Kidney epithelial cell (primary cell): ENCODE measurements around the gene PROZ. TPM values are rescaled to one million over a fixed set of nuclear protein-coding genes. Genes with fewer than 3 reads are reported as not detected.

Source experiments
- DNase-seq: peaks from one replicate; pipeline ENCODE4 v3.0.0-alpha.2; 2010; ENCODE audit warnings: low read depth
- H3K27me3 ChIP-seq: 2 replicates; pipeline ENCODE4 v1.6.0; 2011; ENCODE audit warnings: low read length; ENCODE audit not compliant: control insufficient read depth, insufficient read depth
- H3K36me3 ChIP-seq: 2 replicates; pipeline ENCODE4 v1.5.1; 2011; ENCODE audit warnings: low read length; ENCODE audit not compliant: control insufficient read depth, insufficient read depth
- H3K4me3 ChIP-seq: 2 replicates; pipeline ENCODE4 v1.5.1; 2011; ENCODE audit warnings: low read depth, mild to moderate bottlenecking, control low read depth, low read length
- total RNA-seq: library from RNA; depleted of rRNA; stranded (reverse); fragments of >200 nt; gene quantifications from 2 replicates; pipeline ENCODE4 v1.2.3, GENCODE V29; 2015
- TF ChIP-seq, protein P1 (sequence below): IDR thresholded peaks from 2 replicates; pipeline ENCODE4 v1.5.1; 2011; ENCODE audit warnings: mild to moderate bottlenecking, moderate library complexity, low read length, control low read depth, inconsistent platforms; ENCODE audit not compliant: insufficient read depth, poor library complexity, severe bottlenecking

PROZ gene
- total RNA-seq, 1 donor from 2014 or later, result not detected

DNA sequence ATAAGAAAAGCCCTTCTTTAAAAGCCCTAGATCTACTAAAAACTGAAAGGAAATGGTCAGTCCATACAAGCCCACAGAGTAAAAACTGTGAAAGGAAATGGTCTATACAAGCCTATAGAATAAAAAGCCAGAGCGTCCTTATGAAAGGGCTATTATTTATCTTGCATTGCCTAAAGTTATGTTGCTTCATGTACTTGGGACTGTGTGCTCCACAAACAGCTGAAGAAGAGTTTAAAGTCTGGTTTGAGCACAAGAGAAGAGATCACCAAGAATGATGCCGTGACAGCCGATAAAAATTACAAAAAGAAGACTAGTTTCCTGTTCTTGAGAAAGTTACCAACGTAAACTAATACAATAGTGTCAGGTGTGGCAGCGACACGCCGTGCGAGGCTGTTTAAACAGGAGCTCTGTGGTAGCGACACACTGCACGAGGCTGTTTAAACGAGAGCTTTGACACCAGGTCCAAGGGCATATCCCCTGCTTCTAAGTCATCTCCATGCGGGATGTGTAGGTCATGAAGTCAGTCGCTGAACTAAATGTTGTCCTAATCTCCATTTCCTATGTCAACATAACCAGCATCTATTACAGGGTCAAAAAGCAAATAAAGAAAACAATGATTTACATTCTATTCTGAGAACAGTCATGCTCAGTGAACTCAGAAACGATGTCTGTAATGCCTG lies 25.1 kb downstream of the PROZ start:
- H3K27me3 ChIP-seq, result no peaks in the 10 kb centered on the region
- H3K4me3 ChIP-seq, result no peak overlapping the region
- peaks cover 3% of the 10 kb centered on the region for H3K36me3 ChIP-seq
- TF ChIP-seq, protein P1, sequence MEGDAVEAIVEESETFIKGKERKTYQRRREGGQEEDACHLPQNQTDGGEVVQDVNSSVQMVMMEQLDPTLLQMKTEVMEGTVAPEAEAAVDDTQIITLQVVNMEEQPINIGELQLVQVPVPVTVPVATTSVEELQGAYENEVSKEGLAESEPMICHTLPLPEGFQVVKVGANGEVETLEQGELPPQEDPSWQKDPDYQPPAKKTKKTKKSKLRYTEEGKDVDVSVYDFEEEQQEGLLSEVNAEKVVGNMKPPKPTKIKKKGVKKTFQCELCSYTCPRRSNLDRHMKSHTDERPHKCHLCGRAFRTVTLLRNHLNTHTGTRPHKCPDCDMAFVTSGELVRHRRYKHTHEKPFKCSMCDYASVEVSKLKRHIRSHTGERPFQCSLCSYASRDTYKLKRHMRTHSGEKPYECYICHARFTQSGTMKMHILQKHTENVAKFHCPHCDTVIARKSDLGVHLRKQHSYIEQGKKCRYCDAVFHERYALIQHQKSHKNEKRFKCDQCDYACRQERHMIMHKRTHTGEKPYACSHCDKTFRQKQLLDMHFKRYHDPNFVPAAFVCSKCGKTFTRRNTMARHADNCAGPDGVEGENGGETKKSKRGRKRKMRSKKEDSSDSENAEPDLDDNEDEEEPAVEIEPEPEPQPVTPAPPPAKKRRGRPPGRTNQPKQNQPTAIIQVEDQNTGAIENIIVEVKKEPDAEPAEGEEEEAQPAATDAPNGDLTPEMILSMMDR, result no peak
- DNase-seq, result no peak

DNA sequence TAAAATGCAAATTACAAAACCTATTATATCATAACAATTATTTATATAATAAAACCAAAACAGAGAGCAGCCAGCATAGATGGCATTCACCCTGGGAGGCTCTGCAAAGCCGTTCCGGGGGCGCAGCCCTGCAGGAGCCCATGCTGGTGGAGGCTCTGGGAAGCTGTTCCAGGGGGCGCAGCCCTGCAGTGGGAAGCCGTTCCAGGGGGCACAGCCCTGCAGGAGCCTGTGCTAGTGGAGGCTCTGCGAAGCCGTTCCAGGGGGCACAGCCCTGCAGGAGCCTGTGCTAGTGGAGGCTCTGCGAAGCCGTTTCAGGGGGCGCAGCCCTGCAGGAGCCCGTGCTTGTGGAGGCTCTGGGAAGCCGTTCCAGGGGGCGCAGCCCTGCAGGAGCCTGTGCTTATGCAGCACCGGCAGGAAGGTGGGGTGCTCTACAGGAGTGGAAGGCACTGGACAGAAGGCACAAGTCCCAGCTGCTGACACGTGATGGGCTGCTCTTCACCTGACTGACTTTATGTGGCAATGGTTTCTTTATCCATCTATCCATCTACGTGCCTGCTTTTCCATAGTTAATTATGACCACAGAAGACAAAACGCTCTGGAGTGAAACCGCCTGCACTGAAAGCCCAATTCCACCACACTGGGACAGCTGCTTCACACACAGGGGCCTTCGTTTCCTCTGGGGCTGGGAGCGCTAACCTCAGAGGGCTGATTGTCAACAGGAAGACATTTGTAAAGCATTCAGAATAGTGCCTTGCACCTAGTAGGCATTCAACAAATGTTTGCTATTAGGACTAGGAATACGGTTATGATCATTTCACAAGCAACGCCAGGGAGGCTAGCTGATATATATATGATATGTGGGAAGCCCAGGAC lies 26.4 kb downstream of the PROZ start:
- Histone ChIP-seq H3K36me3 (peaks cover 3% of the 10 kb centered on the region), H3K4me3 (no peak overlapping the region), H3K27me3 (no peaks in the 10 kb centered on the region)
- no peak for DNase-seq
- TF ChIP-seq, protein P1, result no peak

DNA sequence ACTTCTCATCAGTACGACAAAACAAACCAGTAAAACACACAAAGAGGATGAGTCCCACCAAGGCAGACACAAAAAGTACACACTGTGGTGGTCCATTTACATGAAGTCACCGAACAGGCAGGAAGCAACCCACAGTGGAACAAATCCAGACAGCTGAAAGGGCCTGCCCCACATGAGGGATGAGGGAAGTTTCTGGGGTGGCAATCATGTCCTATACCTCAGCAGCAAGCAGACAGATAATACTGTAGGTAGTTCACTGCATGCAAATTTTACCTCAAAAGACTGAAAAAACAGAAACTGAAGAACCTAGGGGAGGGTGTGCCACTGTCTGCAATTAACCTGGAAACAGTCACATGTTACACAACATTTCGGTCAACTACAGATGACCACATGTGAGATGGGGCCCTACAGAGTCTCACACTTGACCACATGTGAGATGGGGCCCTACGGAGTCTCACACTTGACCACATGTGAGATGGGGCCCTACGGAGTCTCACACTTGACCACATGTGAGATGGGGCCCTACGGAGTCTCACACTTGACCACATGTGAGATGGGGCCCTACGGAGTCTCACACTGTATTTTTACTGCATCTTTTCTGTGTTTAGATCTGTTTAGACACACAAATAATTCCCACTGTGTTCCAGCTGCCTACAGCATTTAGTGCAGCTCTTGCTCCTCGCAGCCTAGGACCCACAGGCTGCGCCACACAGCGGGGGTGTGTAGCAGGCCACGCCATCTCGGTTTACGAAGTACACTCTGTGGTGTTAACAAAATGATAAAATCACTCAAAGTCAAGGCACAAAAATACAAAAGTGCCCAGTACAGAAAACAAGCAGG lies 27.8 kb downstream of the PROZ start:
- TF ChIP-seq, protein P1, result no peak
- Histone ChIP-seq H3K27me3 (no peaks in the 10 kb centered on the region), H3K4me3 (no peak overlapping the region), H3K36me3 (peaks cover 3% of the 10 kb centered on the region)
- no peak for DNase-seq

DNA sequence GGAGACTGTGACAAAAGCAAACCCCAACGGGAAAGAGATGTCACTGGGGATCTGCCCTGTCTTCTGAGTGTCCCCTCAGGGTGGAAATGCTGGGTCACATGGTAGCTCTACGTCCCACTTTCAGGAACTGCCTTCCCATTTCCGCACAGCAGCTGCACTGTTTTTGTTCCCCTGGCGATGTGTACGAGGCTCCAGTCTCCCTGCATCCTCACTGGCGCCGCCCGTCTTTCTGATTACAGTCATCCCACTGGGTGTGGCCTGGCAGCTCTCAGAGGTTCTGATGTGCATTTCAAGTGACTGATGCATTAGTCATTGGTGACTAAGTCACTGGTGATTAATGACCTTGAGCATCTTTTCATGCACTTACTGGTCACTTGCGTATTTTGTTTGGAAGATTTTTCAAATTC lies 28.8 kb downstream of the PROZ start:
- Histone ChIP-seq H3K36me3 (peaks cover 3% of the 10 kb centered on the region), H3K27me3 (no peaks in the 10 kb centered on the region), H3K4me3 (no peak overlapping the region)
- peak; percentile 99 for DNase-seq
- TF ChIP-seq, protein P1, result no peak

DNA sequence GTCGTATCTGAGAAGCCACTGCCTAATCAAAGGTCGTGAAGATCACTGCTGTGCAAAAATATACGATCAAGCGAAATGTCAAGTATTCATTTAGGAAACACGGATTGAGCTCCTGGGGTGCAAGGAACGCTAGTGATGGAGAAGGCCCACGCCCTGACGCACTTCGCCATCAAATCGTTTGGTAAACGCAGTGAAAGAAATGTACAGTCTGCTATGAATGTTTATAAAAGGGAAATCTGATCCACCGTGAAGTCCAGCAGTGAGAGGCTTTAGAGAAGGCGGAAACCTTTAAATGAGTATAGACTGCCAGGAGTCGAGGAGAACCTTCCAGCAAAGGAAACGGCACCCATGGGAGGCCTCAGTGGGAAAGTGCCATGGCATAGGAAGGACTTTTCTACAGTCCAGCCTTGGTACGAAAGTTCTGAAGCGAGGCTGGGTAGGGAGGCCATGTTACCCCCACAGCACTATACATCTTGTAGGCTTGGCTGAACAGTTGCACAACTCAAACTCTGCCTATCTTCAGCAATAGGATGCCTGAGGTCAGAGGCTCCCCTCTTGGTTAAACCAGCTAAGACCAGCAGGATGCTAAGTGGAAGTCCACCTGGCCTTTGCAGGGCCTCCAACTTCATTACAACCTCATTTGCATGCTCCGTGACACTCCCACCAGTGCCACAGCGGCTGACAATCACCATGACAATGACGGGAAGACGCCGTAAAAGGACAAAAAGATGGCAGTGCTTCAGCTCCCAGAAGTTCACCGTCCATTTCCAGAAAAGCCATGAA lies 29.6 kb downstream of the PROZ start:
- no peak for DNase-seq
- Histone ChIP-seq H3K36me3 (peaks cover 3% of the 10 kb centered on the region), H3K4me3 (no peak overlapping the region), H3K27me3 (no peaks in the 10 kb centered on the region)
- TF ChIP-seq, protein P1, result no peak
